HepG2 (cell line): ENCODE results near the gene VPS18. TPM values are rescaled to one million over a fixed set of nuclear protein-coding genes. Genes with fewer than 3 reads are reported as not detected.

ENCODE experiments used
- MBNL3 ChIP-seq: fragments of 250-450 bp; sonication (Bioruptor Pico); conservative IDR thresholded peaks from 2 replicates; pipeline ENCODE4 v1.8.0; 2022; ENCODE audit warnings: mild to moderate bottlenecking, inconsistent platforms
- MXD4 ChIP-seq: IDR thresholded peaks from 2 replicates; pipeline ENCODE4 v1.6.1; 2016; ENCODE audit warnings: mild to moderate bottlenecking, missing biosample characterization, missing genetic modification reagents
- SAP130 ChIP-seq: IDR thresholded peaks from 2 replicates; pipeline ENCODE4 v1.6.1; 2016; ENCODE audit warnings: low read depth
- ZNF142 ChIP-seq: sonication (generic); formaldehyde crosslinking; IDR thresholded peaks from 2 replicates; pipeline ENCODE4 v1.4.0; 2020; ENCODE audit warnings: missing genetic modification reagents
- ZNF264 ChIP-seq: sonication (generic); formaldehyde crosslinking; IDR thresholded peaks from 2 replicates; pipeline ENCODE4 v1.4.0; 2020; ENCODE audit warnings: missing genetic modification reagents
- ZNF343 ChIP-seq: sonication (generic); formaldehyde crosslinking; IDR thresholded peaks from 2 replicates; pipeline ENCODE4 v1.4.0; 2020; ENCODE audit warnings: mild to moderate bottlenecking, missing genetic modification reagents
- ZNF687 ChIP-seq: sonication (generic); formaldehyde crosslinking; IDR thresholded peaks from 2 replicates; pipeline ENCODE4 v1.5.1; 2020; ENCODE audit warnings: mild to moderate bottlenecking, missing genetic modification reagents, moderate library complexity
- polyA plus RNA-seq, 8 experiments: library from polyadenylated mRNA; depleted of rRNA in 3 of 8; stranded (reverse) in 7 of 8; unstranded in 1 of 8; fragments of >200 nt; fragmentation: Illumina TruSeq in 4 of 8; extraction: Trizol in 4 of 8; gene quantifications; 2 replicates each; pipeline versions ENCODE4 v1.2.1 to v1.2.3, GENCODE V29; 2011 to 2016; ENCODE audit warnings: low read depth in 4 of 8, missing spikeins in 1 of 8, mixed read lengths in 1 of 8; ENCODE audit not compliant: insufficient read depth in 1 of 8
- total RNA-seq, 5 experiments: library from RNA; depleted of rRNA; stranded (reverse); fragments of >200 nt; fragmentation: Illumina TruSeq; extraction: Trizol; gene quantifications; 2 replicates each; pipeline ENCODE4 v1.2.3, GENCODE V29; 2016; ENCODE audit warnings: low read depth in 1 of 5

VPS18 gene
- total and polyA plus RNA-seq, 2 of the 13 experiments (the other 11 are each of a cell fraction or from before 2014, with no cell fraction given), result 5.8 to 17.0 TPM

- no peak for TF ChIP-seq ZNF142 (CRISPR knock-in tag)
- no peak for TF ChIP-seq SAP130 (CRISPR knock-in tag)
- TF ChIP-seq MXD4 (CRISPR knock-in tag), result no peak
- TF ChIP-seq ZNF343, result no peak
- peak; percentile 32 for TF ChIP-seq ZNF687 (CRISPR knock-in tag)
- no peak for TF ChIP-seq MBNL3 (CRISPR knock-in tag)
- no peak for TF ChIP-seq ZNF264 (CRISPR knock-in tag)
Observed at GRCh38 chr15:40893019-40893670, 1.1 kb upstream of the VPS18 start (continued).
